Fibroblast of peridontal ligament (primary cell): Measurements from ENCODE around the gene KIF5A.

Source experiments
- DNase-seq: peaks from one replicate; pipeline ENCODE4 v3.0.0-alpha.2; 2010; ENCODE audit errors: extremely low read depth

Gene KIF5A

GRCh38 chr12:57520053-57520818 lies 29.6 kb upstream of the KIF5A start, which contains the start of gene DDIT3:
DDIT3 (minus strand) TSS chr12:57520514; CDS start chr12:57517406, 3,108 bp downstream.
- peak; percentile 98 for DNase-seq

DNA sequence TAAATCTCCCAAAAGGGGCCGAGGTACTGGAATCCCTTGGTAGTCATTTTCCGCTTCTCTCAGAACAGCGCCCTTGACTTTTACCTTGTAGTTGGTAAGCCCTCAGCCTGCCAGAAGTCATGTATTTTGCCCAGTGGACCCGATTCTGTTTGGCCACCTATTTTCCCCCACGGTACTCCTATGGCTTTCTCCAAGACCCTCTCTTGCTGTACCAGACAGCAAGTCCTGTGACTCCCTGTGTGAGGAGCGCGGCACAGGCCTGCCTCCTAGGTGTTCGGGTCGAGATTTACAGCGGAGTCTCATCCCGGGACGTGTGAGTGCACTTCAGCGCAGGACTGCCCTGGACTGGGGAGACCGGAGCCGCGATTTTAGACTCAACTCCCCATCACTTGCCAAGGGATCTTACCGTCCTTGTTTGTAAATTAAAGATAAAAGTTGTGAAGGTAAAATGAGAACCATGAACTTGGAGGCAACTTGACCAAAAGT lies 28.3 kb upstream of the KIF5A start:
- DNase-seq: peak; percentile 45

GRCh38 chr12:57522011-57522886 lies 27.6 kb upstream of the KIF5A start, which contains the start of gene MBD6:
MBD6 (plus strand) TSS chr12:57522824; CDS start chr12:57524304, 1,480 bp downstream.
- peak; percentile 89 for DNase-seq

- DNase-seq: peak; percentile 49
These were observed 26.7 kb upstream of the KIF5A start for GRCh38 chr12:57522887-57523705.

DNA sequence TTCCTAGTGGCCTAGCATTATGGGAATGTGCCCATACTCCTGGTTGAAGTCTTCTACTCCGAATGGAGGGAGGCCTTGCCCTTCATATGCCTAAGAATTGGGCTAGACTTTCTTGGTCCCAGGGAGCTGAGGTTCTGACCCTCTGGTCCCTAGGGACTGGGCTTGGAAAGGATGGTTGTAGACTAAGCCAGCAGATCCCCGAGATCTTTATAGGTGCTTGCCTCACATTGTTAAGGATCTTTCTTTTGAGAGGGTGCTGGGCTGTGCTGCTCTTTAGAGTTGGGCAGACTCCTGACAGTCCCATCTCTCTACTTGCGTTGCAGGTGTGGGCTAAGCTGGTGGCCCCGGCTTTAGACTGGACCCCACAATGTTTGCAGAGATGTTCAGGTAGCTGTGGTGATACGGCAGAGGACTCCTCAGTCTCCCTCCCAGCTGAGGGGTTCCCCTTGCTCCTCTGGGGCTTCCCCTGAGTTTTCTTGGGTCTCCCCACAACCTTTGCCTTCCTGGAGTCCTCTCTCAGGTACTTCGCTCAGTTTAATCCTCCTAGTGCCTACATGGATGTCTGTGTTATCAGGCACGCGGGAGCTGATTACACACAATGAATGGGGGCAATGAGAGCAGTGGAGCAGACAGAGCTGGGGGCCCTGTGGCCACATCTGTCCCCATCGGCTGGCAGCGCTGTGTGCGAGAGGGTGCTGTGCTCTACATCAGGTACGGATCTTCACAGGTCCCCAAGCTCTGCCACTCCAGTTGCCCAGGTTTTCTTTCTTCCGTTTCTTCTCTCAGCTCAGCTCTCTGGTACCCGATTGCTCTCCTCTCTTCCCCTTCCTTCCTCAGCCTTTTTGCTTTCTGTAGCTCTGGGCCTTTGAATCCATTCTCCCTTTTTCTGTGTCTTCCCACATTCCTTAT lies 25.9 kb upstream of the KIF5A start:
- no peak for DNase-seq

DNA sequence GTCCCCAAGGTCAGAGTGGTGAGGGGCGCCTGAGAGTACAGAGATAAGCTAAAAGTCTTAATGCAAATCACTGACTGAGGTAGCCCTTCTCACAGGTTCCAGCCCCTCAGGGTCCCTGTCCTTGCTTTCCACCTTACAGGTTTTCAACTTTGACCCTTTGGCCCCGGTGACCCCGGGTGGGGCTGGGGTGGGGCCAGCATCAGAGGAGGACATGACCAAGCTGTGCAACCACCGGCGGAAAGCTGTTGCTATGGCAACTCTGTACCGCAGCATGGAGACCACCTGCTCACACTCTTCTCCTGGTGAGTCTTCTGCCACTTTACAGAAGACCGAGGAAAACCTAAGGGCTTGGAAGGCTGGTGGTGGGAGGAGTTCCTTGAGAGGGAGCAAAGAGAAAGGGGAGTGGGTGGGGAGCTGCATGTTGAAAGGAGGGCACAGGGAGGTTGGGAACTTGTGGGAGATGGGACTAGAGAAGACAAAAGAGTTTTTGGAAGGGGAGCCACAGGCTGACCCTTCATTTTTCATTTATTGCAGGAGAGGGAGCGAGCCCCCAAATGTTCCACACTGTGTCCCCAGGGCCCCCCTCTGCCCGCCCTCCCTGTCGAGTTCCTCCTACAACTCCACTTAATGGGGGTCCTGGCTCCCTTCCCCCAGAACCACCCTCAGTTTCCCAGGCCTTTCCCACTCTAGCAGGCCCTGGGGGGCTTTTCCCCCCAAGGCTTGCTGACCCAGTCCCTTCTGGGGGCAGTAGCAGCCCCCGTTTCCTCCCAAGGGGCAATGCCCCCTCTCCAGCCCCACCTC lies 24.8 kb upstream of the KIF5A start:
- no peak for DNase-seq

DNA sequence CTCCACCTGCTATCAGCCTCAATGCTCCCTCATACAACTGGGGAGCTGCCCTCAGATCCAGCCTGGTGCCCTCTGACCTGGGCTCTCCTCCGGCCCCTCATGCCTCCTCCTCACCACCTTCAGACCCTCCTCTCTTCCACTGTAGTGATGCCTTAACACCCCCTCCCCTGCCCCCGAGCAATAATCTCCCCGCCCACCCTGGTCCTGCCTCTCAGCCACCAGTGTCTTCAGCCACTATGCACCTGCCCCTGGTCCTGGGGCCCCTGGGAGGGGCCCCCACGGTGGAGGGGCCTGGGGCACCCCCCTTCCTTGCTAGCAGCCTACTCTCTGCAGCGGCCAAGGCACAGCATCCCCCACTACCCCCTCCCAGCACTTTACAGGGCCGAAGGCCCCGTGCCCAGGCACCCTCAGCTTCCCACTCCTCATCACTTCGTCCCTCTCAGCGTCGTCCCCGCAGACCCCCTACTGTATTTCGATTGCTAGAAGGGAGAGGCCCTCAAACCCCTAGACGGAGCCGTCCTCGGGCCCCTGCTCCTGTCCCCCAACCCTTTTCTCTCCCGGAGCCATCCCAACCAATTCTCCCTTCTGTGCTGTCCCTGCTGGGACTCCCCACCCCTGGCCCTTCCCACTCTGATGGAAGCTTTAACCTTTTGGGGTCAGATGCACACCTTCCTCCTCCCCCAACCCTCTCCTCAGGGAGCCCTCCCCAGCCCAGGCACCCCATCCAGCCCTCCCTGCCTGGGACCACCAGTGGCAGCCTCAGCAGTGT lies 24.0 kb upstream of the KIF5A start:
- DNase-seq: no peak

DNA sequence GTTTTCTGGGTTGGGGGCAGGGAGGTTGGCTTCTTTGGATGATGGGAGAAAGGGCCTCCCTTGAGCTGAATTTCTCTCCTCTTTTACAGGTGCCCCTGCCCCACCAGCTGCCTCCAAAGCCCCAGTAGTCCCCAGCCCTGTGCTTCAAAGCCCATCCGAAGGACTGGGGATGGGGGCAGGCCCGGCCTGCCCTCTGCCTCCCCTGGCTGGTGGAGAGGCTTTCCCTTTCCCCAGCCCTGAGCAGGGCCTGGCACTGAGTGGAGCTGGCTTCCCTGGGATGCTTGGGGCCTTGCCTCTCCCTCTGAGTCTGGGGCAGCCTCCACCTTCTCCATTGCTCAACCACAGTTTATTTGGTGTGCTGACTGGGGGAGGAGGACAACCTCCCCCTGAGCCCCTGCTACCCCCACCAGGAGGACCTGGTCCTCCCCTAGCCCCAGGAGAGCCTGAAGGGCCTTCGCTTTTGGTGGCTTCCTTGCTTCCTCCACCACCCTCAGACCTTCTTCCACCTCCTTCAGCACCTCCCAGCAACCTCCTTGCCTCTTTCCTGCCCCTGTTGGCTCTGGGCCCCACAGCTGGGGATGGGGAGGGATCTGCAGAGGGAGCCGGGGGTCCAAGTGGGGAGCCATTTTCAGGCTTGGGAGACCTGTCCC lies 23.2 kb upstream of the KIF5A start:
- DNase-seq: no peak

- no peak for DNase-seq
These were observed 22.7 kb upstream of the KIF5A start for GRCh38 chr12:57527184-57527583.

- DNase-seq: no peak
These were observed 21.7 kb upstream of the KIF5A start for GRCh38 chr12:57528176-57528575.

DNA sequence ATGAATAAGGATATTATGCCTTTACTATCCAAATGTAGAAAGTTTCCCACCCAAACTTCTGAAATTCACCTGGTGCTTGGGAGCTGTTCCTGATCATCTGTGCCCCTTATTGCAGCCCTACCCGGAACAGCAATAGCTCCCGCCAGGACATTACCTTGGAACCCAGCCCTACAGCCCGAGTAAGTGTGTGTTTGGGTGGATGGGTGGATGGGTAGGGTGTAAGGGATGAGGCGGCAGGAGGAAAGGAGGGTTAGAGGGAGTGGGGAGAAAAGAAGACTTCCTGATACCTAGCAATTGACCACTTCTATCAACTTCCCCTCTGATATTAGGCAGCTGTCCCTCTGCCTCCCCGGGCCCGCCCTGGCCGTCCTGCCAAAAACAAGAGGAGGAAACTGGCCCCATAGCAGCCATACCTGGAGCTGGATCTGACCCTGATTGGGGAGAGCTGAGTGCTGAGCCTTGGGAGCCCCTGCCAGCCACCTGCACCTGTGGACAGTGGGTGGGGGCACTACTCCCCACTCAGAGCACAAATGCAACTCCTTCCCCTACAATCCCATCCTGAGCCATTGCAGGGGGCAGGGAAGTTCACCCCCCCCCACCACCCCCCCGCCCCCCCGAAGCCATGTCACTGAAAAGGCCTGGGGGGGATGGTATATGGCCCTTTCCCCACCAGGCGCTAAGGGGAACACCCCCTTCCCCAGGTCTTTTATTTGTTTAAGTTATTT lies 20.9 kb upstream of the KIF5A start:
- no peak for DNase-seq

DNA sequence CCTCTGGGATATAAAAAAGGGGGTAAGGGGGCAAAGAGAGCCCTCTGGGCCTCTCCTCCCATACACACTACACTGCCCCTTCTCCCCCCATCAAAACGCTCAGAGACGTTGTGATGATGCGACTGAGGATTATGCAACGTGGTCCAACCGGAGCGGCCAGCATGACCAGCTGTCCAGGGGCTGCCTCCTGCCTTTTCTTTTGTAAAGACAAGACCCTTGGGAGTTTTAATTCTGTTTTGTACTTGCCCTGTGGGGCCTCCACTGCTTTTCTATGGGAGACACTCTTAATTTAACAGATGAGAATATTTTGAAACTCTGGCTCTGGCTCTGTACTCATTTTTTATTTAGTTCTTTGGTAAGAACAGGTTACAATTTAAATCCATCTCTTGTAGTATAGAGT lies 20.0 kb upstream of the KIF5A start:
- DNase-seq: no peak

GRCh38 chr12:57530396-57531142 lies 19.3 kb upstream of the KIF5A start:
- DNase-seq: no peak

DNA sequence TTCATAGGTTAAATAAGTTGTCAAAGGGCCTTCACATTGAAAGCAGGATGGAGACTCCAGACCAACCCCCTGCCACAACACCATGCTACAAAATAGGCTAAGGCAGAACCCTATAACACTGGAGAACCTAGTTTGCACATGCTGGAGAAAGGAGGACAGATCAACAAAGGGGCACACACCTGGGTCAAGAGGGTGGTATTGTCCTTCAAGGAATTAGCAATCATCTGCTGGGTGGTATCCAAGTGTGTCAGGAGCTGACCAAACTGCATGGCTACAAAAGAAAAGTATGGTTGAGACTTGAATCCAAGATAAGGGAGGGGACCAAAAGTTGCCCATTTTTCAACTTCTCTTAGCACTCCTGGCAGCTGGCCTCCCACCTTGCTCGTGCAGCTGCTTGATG lies 18.0 kb upstream of the KIF5A start:
- no peak for DNase-seq

DNA sequence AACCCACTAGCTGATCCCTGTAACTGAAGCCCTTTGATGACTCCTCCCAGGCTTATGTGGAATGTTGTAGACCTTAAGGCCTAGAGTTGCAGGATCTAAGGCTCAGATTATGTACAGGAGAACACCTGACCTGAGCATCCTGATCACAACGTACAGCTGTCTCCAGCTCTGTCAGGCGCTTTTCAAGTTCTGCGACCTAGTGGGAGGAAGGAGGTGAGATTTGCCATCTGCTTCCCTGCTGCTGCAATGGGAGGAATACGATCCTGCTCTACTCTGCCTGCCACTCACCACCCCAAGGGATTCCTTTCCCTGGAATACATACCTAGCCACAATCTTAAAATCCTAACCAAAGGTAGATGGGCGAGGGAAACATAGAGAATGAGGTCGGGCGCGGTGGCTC lies 16.7 kb upstream of the KIF5A start:
- DNase-seq: no peak

GRCh38 chr12:57534250-57534649 lies 15.6 kb upstream of the KIF5A start:
- DNase-seq: no peak

- no peak for DNase-seq
These were observed 14.8 kb upstream of the KIF5A start for GRCh38 chr12:57534991-57535543.
